GM18502 (cell line): ENCODE results near the gene EDN2.

ENCODE experiments used
- ATAC-seq: cut with Tn5 transposase; IDR thresholded peaks from one replicate; pipeline ENCODE4 v1.9.1; 2021; ENCODE audit warnings: mild to moderate bottlenecking; ENCODE audit not compliant: unreplicated experiment, poor library complexity

Gene EDN2

DNA sequence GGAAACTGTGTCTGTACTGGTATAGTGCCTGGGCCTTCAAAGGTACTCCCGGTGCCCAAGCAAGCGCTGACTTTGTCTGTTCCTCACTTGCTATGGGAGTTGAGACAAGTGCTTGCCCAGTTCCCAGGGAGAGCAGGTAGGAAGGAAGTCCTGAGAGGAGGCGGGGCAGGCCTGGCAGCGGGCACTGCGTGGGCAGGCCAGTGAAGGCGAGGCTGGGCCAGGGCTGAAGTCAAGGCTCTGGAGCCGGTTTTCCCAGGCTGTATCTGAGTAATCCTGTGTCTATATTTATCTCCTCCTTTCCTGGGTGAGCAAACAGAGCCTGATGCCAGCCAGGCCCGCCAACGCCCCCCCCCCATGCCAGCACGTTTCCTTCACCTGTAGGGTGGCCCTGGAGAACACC lies 15.9 kb upstream of the EDN2 start:
- ATAC-seq = no peak

DNA sequence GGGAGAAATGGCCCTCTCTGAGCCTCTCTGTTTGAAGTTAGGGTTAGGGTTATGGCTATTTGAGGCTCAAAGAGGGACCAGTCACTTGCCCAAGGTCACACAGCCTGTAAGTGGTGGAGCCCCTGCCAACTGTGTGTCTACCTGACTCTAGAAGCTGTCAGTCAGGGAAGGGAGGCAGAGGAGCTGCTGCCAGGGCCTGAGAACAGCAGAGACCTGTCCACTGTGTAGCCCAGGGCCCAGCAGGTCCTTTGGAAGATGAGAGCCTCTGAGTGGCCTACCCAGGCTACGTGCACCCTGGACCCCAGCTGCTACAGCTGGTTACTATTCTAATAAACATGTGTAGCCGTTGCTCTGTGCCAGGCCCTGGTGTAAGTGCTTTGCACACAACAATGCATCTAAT lies 15.1 kb upstream of the EDN2 start:
- ATAC-seq = no peak

DNA sequence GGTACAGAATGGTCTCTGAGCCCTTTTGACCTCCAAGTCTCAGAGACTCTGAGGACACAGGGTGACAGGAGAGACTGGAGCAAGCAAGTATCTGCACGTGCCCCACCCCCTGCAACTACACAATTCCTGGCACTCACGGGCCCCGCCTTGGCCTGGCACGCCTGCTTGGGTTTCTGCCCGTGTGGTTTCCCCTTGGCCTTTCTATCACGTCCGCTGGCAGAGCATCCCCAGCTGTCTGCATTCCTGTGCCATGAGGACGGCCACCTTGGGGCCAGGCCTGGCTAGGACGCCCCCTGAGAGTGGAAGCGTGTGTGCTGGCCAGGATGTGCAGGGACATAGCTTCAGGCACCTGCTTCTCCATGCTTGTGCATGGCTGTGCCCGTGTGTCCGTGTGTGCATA lies 14.3 kb upstream of the EDN2 start:
- no peak for ATAC-seq

DNA sequence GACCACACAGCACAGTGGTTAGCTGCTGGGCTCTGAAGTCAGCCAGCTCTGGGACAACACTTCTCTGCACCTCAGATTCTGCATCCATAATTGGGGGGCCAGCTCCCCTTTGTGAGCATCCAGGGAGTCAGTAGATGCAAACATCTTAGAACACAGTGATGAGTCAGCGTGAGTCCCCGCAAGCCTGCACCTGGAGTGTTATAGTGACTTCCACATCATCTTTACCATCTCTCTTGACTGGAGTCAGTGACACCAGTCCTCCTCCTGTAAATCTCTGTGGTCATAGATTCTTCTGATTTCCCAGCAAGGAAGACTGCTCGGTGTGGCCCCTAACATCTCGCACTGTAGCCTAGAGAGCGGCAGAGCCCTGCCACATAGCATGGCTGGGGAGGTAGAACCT lies 13.9 kb upstream of the EDN2 start:
- no peak for ATAC-seq

DNA sequence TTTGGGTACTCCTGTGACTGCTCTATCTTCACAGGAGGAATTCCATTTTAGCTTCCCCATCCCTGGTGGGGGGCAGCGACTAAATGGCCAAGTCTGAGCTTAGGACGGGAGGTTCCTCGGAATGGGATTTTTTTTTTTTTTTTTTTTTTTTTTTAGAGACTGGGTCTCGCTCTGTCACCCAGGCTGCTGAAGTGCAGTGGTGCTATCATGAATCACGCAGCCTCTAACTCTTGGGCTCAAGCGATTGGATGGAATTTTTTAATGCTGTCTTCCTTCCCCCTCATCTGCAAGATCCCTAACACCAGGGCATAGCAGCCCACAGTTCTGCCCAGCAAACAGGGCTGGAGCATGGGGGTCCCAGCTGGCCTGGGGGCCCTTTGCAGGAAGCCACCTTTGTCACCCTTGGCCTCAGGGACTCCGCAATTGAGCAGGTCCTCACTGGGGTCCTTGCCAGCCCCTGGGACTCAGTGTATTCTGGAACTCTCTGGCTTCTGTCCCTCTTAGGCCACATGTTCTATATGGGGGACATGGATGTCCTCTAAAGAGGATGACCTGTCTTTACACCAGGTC lies 13.1 kb upstream of the EDN2 start:
- ATAC-seq = no peak

DNA sequence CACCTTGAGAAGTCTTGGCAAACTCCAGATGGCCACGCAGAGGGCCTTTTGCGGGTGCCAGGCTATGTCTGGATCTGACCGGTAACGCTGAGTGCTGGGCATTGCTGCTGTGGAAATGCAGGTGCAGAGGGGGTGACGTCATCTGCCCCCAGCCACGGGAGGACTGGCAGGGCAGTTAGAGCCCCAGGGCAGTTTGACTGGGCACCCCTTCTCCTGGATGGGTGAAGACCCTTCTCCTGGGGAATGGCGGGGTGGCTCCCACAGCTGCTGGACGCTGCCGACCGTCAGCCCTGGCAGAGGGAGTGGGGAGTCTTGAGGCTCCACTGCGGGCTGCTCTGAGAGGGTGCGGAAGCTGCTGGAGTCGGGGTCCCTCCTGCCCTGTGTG lies 12.6 kb upstream of the EDN2 start:
- no peak for ATAC-seq

DNA sequence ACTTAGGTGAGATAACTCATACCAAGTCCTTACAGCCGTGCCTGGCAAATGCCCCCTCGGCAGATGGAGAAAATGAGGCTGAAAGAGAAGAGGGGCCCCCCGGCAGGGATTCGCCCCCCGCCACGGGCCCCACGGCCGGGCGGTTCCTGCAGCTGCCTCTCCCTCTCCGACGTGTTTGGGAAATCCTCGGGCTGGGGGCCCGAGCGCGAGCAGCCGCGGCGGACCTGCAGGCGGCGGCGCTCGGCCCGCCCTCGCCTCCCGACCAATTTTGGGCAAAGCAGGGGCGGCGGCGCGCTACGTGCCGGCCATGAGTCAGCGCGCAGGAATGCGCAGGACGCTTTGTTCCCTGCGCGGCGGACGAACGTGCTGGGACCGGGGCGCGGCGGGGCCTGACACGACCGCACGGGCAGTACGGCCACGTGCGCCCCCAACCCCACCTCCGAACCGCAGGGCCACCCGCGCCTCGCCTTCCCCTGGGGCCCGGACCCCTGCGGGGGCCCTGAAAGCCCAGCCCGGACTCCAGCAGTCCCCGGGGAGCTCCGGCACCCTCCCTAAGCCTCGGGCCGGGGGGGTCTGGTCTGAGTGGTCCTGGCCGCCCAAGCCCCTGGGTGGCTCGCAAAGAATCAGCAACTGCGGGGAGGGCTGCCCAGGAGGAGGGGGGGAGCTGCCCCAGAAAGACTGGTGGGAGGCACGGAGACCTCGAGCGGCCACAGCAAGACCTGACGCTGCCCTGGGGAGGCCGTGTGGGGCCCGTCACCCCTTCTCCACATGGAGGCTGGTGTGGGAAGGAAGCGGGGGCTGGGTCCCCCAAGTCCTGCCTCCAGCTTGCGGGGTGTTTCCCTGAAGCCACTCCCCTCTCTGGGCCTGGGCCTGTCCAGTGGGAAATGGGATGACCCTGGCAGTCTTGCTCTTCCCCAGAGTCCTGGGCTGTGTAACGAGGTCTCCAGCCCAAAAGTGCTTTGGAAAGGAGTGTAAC lies 11.9 kb upstream of the EDN2 start:
- ATAC-seq = peak; percentile 50

DNA sequence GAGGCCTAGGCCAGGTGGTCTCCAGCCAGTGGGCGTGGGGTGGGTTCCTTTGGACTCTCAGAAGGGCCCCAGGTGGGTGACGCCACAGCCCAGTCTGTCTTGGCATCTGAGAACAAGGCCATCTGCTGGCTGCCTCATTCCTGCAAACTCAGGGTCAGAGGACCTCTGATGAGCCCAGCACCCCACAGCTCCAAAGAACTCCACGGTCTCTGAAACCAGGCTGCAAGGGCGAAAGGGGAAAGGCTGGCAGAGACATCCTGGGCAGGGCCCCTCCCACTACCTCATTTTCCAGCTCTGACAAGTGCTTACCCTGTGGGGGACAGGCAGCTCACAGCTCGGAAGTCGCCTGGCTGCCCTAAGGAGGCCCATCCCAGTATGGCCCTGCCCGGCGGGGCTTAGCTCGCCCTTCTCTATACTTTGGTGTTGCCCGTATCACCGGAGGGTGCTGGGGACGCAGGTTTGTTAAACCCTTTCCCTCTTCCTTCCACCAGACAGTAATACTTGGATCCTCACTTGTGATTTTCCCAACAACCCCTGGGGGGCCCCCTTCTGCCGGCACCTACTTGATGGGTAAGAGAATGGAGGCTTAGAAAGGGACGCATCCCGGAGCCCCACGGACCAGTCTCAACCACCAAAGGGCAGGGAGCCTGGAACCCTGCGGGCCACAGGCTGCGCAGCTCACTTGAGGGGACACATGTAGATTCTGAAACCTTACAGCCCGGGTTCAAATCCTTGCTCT lies 10.9 kb upstream of the EDN2 start:
- no peak for ATAC-seq

DNA sequence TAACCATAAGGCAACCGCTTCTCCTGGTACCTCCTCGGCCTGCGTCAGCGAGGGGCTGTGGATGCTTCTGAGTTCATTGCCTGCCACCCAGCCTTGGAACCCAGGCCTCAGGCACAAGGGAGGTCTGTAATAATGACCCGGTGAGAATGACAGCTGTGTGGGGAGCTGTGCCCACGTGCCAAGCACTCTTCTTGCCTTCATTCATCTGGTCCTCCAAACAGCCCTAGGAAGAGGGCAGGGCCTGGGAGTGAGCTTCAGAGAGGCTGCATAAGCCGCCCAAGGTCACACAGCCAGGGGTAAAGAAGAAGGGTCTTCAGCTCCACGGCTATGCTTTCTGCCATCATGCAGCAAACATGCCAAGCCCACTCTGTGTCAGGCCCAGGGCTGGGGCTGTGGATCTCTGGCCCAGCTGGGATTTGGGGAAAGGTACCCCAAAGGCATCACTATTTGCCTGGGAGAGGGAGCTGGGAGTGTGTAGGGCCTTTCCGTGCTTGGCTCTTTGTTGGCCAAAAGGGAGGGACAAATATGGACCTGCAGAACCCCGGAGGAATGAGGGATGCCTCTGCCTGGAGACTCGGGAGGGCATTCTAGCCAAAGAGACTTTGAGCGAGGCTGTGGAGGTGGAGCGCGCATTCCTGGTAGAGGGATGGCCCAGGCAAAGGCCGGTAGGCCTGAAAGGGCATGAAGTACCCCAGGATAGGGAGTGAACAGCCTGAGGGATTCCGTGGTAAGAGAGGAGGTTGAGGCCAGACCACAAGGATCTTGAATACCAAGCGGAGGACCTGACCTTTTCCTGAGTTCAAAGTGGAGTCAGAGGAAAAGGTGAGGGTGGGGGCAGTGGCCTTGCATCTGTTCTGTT lies 10.1 kb upstream of the EDN2 start:
- no peak for ATAC-seq

DNA sequence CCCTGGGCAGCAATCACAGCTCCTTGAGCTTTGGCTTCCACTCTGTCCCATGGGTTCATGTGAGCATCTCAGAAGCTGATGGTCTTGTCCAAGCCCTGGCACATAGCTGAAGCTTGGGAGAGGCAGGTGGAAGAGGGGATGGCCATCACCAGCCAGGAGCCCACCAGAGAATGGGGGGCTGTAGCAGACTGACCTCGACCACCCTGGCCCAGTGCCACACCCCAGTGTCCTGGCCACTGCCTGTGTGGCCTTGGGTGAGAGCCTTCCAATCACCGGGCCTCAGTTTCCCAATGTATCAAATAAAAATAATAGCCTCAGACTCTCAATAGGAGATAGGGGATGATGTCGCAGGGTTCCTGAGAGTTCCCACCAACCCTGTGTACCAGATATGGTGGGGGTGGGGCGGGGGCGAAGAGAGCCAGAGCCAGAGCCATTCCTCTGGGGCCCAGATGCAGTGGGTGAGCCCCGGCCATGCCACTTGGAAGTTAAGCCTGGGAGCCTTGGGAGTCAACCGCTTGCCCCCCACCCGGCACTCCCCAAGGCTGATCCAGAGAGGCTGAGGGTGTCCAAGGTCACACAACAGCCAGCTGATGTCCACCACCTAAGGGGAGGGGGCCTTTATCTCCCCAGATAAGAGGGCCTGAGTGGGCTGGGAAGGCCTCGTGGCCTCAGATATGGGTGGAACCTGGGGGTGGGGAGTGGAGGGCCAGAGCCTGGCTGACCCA lies 9.3 kb upstream of the EDN2 start:
- ATAC-seq = no peak

DNA sequence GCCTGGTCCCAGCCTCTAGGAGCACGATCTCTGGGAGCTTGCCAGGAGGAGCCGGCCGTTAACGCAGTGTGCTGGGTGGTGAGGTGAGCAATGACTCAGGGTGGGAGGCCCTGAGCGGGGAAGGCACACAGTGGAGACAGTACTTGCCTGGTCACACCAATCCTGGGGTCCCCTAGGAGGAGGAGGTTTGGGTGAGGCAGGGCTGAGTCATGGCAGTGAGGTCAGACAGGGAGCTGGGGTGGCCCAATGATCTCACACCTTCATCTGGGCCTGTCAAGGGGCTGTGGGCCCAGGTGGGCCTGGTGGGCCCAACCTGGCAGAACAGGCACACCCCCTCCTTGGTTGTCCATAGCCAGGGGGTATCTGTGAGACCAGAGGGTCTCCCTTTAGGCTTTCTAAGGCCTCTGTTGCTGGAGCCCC lies 8.6 kb upstream of the EDN2 start:
- no peak for ATAC-seq

DNA sequence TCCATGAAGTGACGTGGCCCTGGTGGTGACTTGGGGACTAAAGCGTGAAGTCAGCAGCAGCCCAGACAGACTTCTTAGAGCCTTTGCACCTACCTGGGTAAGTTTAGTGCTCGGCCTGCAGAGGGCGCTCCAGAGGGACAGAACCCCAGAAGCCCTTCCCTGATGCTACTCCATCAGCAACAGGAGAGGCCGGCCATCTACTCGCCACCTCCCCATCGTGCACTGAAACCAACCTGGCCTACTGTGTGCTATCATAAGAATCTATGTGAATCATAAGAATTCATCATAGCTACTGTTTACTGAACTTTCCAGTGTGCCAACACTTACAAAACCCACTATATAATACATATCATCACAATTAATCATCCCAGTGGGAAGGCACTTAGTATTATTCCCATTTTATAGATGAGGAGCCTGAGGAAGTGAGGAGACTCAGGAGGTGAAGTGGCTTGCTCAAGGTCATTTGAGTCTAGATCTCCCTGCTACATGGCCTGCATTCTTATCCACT lies 7.9 kb upstream of the EDN2 start:
- no peak for ATAC-seq

DNA sequence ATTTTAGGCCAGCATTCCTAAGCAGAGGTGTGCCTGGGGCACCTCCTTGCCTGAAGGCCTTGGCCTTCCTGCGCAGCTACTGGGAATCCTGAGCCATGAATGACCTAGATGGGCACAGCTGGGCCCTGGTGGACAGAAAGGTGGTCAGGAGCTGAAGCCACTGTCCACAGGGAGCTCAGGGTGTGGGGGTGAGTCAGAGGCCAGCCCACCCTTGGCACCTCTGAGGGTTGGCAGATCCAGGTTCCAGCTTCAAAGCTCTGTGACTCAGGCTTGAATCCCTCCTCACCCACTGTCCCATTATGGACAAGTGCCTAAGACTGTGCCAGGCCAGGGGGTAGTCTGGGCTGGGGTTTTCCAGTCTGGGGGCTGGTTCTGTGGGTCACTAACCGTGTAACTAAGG lies 6.4 kb upstream of the EDN2 start:
- ATAC-seq = no peak

DNA sequence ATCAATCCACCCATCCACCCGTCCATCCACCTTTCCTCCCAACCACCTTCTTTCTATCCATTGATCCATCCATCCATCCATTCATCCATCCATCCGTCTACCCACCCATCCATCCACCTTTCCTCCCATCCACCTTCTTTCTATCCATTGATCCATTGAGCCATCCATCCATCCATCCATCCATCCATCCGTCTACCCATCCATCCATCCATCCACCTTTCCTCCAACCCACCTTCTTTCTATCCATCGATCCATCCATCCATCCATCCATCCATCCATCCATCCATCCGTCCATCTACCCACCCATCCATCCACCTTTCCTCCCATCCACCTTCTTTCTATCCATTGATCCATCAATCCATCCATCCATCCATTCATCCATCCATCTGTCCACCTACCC lies 5.1 kb upstream of the EDN2 start:
- no peak for ATAC-seq

DNA sequence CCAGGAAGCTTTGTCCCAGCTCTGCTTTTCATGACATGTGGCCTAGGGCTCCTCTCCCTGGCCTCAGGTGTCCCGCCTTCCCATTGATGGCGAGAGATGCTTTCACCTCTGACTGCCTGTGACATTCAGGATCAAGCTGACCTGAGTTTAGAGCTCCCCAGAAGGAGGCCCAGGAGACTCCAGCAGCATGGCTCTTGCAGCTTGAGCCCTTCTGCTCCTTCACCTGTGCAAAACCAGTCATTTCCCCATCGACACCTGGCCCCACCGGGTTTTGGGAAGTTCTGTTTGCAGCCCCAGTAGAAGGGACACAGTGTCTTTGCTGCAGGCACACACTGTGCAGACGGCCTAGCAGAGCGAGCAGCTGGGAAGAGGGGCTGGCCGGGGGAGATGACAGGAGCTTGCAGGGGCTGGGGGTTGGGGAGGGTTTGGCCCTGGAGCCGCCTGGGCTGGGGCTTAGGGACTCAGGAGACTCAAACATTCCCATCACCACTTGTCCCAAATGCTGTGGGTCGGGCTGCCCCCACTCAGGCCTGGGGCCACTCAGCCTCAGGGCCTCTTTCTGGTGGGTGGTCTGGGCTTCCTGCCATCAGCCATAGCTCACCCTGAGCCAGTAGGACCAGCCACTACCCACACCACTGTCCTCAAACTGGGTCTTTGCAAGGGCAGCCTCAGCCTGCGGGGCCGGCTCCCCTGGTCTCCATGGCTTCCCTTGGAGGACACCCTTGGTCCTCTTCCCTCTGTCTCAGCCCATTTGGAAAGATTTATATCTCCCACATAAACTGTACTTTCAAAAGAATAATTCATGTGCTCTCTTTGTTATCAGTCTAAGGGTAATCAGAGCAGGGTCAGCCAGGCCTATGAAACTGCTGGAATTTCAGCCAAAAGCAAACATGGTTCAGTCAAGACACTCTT lies 3.8 kb upstream of the EDN2 start:
- no peak for ATAC-seq

DNA sequence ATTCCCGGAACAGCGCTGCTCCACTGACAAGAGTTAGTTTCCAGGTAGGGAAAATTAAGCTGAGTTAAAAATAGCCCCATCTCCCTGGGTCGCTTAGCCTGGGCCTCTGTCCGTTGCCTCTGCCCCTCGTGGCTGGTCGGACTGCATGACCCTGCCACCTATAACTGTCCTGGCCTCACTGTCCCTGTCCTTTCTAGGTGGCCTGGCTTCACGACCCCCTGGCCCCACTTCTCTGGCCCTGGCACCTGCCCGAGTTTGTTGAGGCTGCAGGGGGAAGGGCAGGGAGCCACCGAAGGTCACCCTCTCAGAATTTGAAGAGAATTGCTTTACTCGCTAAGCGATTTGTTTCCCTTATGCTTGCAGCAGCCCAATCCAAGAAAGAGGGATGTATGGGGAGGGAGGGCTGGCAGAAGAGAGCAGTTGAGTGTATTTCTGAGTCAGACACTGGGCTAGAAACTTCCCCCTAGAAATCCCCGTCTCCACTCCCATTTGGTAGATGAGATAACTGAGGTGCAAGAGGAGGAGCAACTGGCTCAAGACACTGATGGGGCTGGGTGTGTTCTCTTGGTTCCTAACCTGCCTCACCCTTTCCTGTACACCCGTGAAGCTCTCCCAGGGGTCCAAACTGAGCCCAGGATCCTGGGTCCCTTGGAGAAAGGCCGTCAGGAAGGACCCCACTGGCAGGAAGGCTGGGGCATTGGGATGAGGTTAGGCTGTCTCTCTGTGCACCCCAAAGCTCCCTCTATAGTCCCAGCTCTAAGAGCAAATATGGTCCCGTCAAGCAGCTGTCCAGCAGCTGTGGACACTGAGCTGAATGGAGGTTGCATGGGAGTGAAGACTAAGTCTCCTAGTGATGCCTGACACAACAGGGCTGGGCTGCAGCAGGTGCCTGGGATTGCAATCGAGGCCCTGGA lies 2.9 kb upstream of the EDN2 start:
- peak; percentile 50 for ATAC-seq

DNA sequence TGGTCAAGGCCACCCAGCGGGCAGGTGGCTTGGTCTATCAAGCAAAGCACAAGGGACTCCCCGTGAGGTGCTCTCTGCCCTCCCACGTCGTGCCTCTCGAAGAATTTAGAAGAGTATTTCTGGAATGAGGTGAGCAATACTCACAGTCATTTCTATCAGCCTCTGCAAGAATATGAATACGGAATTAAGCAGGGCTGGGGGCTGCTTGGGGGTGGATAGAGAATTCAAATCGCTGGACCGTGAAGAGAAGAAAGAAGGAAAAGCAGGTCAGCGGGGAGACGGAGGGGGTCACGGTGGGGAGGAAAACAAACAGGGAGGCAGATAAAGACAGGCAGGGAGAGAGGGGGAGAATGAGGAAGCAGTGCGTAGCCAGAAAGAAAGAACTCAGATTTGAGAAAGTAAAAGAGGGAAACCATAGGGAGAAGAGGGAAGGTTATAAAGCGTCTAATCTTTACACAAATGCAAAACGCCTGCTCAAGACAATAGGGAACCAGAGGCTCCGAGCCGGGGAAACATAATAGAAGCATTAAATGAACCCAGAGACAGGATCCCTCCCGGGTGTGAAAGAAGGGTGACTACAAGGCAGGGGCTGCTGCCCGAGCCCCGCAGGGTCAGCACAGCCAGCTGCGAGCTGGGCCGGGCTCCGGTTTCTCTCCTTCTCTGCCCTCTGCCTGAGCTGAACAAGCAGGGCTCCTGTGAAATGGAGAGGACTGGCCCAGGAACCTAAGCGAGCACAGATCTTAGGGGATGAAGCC lies 2.1 kb upstream of the EDN2 start:
- ATAC-seq = no peak
